Stimulated activated CD8-positive, alpha-beta memory T cell treated with anti-CD3 and anti-CD28 coated beads, Interleukin-7, amount 100 ng/mL, for 4 hours (primary cell): ENCODE results near the gene MUSK.
"Not testable (repeated sequence)": the region's sequence is repeated elsewhere in the genome, so short reads cannot be mapped to it uniquely, and the experiment has no call there.

Source experiments
- DNase-seq, 2 donors: peaks; one replicate each; pipeline ENCODE4 v3.0.0-alpha.2; 2020; ENCODE audit warnings: low read depth in 2 of 2

Gene MUSK

GRCh38 chr9:110810262-110810976 lies 141.8 kb downstream of the MUSK start:
- no peak for DNase-seq

GRCh38 chr9:110812886-110813285 lies 144.3 kb downstream of the MUSK start:
- no peak for DNase-seq

GRCh38 chr9:110814159-110814558 lies 145.6 kb downstream of the MUSK start:
- DNase-seq = no peak

DNA sequence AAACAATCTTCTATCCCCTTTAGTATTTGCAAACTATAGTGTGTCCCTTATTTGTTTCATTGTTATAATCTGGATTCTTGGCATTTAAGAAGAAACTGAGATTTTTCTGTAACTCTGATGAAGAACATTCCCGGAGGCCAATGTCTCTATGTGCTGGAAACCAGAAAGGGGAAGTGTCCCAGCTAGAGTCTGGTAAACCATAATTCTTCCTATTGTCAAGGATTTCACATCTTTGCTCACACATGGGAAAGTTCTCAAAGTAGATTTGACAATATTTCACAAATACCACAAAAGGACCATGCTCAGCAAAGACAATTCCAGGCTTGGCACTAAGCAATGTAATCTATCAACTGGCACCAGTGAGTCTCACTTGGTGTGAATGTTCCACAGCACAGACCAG lies 146.8 kb downstream of the MUSK start:
- DNase-seq = no peak

DNA sequence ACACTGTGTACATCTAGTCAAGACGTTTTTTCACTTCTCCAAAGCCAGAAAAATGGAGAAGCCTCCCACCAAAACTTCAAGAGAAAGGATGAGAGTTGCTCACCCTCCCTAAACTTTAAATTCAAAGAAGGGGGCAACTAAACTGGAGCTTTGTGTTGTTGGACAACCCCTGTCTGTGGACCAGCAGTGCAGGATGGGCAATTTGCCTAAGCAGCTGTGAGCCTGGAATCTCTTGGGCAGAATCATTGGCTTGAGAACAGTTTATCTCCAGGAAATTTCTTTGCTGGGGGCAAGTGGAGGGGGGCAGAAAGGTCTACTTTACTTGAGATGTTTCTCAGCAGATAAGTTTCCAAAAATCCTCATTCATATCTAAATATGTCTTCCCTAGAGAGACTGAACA lies 151.8 kb downstream of the MUSK start:
- no peak for DNase-seq

DNA sequence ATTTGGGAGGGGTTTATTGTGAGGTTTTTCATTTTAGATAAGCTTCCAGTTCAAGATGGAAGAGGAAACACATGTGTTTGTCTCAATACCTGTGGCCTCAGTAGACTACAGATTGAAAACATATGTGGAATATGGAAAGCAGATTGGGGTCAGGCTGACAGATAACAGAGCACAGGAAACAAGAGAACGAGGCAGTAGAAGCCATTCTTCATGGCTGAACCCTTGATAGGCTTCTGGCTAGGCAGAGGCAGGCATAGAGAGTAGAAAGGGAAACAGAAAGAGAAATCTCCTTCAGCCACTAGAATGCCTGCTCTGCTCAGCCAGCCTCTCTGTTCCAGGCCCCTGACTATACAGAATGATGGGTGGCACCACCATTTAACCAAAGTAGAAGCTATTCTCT lies 152.5 kb downstream of the MUSK start:
- no peak for DNase-seq

DNA sequence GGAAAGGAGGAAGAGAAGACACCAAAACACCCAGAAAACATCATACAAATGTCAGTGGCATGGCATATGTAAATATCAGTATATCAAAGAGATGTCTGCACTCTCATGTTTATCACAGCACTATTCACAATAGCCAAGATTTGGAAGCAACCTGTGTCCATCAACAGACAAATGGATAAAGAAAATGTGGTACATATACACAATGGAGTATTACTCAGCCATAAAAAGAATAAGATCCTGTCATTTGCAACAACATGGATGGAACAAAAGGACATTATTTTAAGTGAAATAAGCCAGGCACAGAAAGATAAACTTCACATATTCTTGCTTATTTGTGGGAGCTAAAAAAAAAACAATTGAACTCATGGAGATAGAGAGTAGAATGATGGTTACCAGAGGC lies 156.5 kb downstream of the MUSK start:
- DNase-seq = not testable (repeated sequence)

- DNase-seq = no peak
Measured at GRCh38 chr9:110825950-110826349, 157.4 kb downstream of the MUSK start.

DNA sequence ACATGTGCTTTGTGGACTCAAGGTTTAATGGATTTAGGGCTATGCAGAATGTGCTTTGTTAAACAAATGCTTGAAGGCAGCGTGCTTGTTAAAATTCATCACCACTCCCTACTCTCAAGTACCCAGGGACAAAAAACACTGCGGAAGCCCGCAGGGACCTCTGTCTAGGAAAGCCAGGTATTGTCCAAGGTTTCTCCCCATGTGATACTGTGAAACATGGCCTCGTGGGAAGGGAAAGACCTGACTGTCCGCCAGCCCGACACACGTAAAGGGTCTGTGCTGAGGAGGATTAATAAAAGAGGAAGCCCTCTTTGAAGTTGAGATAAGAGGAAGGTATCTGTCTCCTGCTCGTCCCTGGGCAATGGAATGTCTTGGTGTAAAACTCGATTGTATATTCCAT lies 157.8 kb downstream of the MUSK start:
- not testable (repeated sequence) for DNase-seq

DNA sequence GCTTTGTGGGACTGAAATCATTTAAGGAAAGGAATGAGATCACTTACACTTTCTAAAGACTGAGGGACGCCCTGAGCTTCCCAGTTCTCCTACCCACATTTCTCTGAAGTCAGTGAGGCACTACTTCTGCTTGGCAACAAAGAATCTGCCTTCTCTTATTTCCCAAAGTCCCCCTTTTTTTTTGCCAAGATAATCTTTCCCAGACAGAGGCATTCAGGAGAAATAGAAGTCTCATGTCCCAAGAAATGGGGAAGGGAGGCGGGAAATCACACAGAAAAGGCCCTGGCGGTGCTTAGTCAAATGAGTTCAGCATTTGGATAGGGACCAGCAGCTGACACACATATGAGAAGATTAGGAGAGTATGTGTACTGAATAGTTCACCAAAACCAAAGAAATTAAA lies 159.7 kb downstream of the MUSK start:
- no peak for DNase-seq

DNA sequence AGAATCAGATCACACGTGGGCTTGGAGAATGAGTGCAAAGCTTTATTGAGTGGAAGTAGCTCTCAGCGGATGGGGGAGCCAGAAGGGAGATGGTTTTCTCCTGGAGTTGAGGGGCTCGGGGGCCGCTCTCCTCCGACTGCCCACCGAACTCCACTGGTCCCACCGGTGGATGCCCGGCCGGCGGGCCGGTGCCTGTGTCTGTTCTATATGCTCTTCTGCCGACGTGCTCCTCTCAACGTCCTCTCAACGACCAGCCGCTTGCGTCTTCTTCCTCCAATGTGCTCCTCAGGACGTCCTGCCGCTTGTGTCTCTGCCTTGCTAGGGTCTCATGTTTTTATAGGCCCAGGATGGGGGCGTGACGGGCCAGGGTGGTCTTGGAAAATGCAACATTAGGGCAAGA lies 161.9 kb downstream of the MUSK start:
- no peak for DNase-seq

- no peak for DNase-seq
Measured at GRCh38 chr9:110832926-110833325, 164.3 kb downstream of the MUSK start.

DNA sequence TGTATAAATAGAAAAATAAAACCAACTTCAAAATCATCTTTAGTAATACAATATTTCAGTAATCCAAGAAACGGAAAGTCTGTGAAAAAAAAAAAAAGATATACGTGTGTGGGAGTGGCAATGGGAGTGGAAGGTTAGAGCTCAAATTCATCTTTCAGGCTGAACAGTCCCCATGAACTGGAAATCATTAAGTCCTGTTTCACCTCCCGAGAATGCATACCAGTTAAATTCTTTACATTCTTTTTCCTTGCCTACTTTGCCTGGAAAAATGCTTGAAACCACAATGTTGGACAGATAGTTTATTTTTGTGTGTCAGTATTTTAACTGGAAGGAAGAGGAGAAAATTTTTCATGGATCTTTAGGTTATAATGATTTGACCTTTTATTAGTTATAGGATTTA lies 166.8 kb downstream of the MUSK start:
- DNase-seq = no peak

GRCh38 chr9:110835859-110836271 lies 167.3 kb downstream of the MUSK start:
- no peak for DNase-seq

DNA sequence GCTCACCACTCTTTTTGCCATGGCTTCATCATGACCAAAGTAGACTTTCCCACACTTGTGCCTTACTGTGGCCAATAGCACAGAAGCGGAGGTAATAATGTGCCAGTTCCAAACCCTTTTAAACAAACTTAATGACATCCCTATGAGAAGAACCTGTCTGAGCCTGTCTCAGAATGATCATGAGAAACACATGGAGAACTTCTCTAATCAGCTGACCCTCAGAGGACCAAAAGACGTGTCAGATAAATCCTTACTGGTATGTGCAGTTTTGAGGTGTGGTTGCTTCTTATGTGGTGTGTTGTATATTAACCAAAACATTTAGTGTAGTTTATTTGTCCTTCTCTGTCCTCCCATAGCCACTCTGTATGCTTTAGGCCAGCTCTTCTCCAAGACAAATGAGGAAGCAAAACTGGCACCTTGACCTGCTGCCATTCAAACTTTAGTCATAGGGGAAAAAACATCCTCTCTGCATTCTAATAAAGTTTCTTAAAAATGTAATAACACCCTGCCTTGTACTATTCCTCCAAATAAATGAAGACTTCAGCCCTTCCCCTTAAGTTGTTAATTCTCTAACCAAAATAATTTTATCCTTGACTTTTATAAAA lies 168.9 kb downstream of the MUSK start:
- no peak for DNase-seq

DNA sequence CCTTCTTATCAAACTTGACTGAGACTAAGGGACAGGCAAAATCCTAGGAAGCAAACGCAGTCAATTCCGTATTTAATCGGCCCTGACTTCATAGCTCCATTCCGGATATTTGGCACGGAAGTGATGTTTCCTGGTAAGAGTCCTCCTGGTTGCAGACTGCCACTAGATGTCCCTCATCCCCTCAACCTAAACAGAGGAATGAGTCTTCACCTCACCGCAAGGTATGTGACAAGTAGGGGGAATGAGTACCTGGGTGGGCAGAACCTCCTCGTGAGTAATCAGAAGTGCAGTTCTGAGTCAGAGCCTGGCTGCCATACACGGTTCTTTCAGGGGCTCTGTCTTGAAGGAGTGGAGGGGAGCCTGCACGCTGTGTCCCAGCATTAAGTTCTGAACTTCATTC lies 173.6 kb downstream of the MUSK start:
- no peak for DNase-seq

DNA sequence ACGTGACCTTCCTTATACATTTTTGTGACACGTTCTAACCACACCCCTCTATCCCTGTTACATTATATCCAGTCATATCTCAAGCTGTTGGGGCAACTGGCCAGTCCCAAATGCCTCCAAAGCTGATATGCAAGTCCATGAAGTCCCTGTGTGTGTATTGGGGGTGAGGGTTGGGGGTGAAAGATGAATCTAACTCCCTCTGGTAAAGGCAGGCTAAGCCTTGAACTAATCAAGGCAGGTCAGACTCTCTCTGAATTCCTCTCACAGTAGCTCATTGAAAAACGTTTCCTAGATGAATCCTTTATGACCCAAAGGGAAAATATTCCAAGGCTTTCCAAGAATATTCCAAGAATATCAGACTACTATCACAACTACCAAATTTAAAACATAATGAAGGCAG lies 174.4 kb downstream of the MUSK start:
- DNase-seq = no peak

DNA sequence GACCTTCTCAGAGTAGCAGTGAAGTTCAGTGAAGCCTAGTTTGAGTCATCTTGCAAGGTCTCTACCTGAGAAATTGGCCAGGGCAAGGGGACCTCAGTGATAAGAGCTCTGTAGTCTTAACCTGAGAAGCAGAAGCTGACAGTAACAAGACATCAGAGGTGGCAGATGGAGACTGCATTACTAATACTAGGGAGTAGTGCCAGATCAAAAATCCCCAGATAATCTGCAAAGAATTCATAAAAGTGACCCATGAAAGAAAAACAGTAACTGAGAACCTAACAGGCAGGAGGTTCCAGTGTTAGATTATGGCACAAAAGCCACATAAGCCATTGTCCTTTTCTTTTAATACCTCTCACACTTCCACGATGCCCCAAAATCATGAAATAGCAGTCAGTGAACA lies 175.5 kb downstream of the MUSK start:
- no peak for DNase-seq

DNA sequence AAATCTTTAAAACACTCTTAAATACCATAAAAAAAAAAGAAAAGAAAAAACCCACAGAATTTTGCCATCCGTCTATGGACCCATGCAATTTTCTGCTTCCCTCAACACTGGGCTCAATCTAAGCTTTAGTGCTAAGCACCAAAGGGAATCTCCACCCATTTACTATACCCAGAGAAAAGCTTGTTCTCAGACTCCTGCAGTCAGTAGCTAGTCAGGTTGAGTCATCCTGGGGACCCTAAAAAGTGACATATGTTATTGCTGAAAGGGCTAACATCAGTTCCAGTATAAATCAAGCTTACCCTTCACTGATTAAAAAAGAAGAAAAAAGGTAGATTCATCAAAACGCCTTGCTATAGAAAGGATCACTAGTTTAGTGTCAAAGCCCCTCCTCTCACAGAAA lies 177.6 kb downstream of the MUSK start:
- no peak for DNase-seq

GRCh38 chr9:110847671-110848070 lies 179.1 kb downstream of the MUSK start:
- no peak for DNase-seq

DNA sequence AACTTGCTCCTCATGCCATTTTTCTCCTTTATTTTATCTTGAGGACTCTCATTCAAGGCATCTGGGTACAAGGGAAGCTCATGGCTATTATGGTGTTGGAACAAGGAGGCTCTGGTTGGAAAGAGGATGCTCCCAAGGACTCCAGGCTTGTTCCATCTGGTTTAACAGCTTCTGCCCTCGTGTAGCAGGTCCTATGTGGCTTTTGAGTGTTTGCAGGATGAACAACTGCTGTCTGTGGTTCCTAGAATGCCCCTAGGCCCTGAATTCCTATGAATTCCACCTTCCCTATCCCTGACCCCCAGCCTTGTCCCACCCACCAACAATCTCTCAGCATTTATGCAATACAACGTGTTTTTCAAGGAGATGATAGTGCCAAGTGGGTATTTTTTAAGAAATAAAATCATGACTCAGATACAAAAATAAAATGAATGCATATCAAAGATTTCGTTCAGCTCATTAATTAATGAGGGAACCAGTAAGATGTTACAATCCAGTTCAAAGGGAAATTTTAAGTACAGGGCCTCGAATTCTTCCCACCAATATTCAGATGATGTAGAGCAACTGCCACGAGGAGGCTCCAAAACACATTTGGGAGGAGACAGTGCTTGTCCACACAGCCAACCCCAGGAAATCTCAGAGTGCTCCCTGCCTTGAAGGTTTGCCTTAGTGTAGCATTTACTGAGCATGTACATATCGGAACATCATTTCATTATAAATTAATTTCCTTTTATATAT lies 182.0 kb downstream of the MUSK start:
- DNase-seq = no peak
